Measurements from ENCODE around the gene DACT2. TPM values are rescaled to one million over a fixed set of nuclear protein-coding genes. Genes with fewer than 3 reads are reported as not detected.

Gene DACT2
- polyA plus RNA-seq, 12 donors = 0.26 to 5.4 (median 1.1) TPM; not detected in 2

DNA sequence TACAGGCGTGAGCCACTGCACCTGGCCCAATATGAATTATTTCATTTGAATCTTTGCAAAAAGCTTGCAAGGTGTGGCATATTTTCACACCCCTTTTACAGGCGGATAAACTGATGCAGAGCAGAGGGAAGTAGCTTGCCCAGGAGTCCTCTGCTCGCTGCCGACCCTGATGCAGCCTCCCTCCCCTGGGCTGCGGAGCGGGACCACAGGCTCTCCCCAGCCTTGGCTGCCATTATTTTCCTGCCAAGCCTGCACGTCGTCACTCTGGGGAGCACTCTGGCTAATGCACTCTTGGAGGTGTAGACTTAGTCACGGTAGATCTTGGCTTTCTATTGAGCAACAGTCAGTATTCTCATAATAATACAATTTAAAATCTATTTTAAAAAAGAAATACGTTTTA, 34.8 kb upstream of the DACT2 start:
- DNase-seq = no peak

DNA sequence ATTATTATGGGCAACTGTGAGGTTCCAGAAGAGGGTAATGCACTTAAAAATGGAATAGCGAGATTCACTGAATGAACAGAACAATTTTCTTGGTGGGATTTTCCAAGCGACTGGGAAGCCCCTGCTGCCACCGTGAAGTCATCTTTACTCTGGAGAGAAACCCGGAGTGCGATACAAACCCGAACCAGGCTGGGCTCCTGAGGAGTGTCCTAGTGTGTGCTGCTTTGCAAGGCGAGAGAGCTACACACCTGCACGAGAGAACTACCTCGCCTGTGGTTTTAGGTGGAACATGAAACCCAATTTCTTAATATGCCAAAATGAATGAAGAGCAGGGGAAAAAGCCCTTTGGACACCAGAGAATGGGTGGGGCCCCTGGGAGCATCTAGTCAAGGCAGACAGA, 33.5 kb upstream of the DACT2 start:
- no peak for DNase-seq

DNA sequence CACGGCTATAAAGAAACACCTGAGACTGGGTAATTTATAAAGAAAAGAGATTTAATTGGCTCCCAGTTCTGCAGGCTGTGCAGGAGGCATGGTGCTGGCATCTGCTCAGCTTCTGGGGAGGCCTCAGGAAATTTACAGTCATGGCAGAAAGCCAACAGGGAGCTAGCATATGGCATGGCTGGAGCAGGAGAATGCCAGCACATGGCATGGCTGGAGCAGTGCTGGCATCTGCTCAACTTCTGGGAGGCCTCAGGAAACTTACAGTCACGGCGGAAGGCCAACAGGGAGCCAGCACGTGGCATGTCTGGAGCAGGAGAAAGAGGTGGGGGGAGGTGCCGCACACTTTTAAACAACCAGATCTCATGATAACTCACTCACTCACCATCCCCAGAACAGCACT, 32.5 kb upstream of the DACT2 start:
- DNase-seq = no peak

DNA sequence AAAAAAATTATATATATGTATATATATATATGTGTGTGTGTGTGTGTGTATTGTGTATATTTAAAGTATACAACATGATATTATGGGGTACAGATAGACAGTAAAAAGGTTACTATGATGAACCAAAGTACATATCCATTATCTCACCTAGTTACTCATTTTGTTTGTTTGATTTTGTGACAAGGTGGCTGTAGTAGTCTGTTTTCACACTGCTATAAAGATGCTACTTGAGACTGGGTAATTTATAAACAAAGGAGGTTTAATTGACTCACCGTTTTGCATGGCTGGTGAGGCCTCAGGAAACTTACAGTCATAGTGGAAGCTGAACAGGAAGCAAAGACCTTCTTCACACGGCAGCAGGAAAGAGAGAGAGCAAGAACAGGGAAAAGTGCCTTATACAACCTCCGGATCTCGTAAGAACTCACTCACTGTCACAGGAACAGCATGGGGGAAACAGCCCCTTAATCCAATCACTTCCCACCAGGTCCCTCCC, 30.2 kb upstream of the DACT2 start:
- no peak for DNase-seq

DNA sequence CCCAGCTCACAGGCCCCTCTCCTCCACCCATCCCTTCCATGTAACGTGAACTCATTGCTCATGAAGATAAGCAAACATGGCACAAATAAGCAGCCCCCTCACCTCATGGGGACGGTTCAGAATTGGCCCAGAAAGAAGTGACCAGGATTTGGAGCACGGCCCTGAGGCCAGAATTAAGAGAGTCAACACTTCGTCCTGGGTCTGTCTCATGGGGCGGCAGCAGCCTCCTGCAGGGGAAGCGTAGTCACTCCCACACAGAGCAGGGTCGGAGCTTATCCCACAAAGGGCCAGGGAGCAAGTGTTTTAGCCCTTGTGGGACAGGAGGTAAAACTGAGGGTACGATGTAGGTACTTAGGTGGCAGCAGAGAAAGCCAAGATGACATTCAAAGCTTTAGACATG, 28.6 kb upstream of the DACT2 start:
- DNase-seq = no peak

DNA sequence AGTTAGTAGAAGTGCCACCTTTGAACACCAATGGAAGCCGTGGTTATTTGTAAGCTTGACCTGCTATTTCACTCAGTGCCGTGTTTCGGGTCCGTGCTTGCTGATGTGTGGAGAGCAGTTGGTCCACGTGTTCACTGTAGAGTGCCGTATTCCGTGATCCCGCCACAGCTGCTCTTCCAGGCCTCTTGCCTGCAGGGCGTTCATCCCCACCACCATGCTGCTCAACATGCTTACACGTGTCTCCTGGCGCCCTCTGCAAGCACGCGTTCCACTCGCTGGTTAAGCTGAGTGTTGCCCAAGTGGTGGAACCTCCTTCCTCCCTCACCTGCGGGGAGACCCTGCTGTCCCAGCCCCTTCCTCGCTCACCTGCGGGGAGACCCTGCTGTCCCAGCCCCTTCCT, 28.0 kb upstream of the DACT2 start:
- no peak for DNase-seq

DNA sequence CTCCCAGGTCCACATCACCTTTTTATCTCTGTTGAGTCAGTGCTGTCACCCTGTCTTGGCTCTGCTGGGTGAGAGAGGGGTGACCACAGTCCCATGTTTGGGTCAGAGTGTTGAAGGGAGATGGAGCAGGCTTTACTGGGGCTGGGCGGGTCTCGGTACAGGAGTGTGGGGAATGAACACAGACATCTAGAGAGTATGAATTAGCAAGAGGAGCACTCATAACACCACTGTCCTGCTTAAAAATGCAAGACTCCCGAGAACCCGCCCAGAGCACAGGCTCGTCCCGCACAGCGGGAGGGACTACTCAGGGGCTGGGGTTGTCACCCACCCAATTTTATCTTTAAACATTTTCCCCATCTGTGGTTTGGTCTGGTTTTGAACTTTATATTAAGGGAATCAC, 27.5 kb upstream of the DACT2 start:
- no peak for DNase-seq

DNA sequence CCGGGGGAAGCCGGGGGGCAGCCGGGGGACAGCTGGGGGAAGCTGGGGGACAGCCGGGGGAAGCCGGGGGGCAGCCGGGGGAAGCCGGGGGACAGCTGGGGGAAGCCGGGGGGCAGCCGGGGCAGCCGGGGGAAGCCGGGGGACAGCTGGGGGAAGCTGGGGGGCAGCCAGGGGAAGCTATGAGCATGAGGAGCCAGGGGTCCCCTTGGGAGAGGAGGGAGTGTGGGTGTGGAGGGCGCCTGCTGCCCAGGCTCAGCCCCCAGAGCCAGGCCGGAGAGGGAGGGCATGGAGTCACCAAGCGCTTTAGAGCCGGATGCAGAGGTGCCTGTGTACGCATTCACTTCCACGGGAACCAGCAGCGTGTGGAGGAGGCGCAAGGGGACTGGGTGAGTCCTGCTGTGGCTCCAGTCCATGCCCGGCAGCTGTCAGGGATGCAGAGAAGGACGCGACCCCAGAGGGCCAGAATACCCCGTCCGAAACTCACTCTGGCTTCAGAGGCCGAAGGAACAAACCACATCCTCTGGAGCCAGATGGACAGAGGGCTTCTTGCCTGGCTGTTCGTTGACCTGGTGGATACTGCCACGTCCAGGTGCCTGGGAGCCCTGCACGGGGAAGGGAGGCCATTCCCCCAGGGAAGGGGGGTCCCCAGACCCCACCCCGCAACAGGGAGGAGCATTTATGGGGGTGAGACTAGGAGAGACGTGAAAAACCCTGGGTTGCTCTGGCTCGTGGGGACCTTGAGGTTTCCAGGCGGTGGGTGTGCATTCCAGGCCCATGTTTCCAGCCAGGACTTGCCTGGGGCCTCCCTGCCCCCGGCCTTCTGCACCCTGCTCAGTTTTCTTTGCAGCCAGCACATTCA, 26.5 kb upstream of the DACT2 start:
- no peak for DNase-seq

DNA sequence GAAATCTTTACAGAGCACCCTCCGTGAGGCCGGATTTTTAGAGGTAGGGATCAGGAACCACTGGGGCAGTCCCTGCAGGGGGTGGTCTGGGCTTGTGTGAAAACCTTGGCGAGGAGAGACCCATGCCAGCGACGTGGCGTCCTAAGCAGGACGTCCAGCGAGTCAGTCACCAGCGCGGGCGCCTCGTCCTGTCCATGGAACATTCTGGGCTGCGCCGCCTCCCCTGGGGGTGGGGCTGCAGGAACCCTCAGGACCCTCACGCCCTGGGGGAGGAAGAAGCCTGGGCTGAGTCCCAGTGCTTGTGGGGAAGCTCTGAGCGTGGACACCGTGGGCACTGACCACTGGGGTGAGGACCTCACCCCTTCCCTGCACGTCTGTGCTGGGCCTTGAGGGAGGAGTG, 25.7 kb upstream of the DACT2 start:
- no peak for DNase-seq

DNA sequence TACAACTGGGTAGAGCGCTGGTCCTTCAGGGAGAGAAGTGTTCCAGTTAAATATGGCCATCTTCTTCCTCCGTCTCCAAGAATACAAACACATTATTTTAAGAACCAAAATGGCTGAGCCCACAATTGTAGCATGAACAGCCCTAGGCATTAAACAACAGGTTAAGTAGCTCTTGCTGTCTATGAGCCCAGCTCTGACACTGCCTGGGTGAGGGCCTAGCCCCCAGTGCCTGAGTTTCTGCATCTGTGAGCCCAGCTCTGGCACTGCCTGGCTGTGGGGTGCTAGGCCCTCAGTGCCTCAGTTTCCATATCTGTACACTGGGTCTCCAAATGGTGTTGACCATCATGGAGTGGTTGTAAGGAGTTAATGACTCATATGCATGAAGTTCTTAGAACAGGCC, 24.8 kb upstream of the DACT2 start:
- no peak for DNase-seq

DNA sequence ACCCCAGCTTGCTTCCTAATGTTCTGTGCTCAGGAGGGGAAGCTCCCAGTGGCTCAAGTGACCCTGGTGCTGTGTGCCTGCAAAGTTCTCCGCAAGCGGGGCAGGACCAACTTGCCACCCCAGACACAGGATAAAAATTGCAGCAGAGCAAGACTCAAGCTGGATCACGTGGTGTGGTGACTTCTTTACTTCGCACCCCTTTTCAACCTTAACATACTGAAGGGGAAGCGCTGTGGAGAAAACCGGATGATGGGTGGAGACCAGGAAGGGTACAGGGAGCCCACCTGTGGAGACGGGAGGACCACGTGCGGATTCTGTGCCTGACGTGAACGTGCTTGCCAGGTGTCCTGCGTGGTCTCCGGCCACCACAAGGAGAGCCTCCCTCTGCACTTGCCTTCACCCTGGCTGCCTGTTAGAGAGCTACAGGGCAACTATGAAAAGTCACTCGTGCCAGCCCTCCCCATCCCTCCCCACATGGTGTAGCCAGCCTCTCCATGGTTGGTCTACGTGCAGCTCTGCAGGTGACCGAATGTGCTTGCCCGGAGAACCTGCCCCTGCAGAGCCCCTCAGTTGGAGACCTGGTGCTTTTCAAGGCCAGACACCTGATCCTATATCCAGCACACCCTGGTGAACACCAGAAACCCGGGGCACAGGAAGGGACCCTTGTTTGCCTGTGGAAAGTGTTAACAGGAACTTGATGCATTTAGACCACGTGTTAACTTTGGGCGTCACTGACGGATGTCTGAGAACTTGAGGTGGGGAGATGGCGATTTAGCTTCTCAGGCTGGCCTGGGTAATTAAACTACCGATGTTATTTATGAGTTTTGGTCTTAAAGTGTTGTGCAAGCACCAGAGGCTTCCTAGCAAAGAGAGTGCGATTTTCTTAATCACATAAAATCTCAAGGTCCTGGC, 23.9 kb upstream of the DACT2 start:
- DNase-seq = no peak

DNA sequence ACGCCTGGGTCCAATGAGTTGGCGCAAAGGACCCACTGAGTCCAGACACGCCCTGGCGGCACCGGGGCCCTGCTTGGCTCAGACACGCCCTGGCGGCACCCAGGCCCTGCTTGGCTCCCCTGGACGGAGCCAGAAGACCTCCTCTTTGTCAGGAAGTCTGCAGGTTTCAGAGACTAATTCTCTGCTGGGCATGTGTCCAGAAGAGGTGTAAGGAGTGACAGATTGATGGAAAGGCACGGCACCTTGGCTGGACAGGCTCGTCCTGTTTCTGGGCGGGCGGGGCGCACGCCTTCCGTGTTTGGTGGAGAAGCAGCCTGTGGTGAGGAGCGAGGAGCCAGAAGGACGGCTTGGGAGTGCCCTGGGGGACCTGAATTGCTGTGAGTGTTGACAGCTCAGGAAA, 23.1 kb upstream of the DACT2 start:
- DNase-seq = no peak

DNA sequence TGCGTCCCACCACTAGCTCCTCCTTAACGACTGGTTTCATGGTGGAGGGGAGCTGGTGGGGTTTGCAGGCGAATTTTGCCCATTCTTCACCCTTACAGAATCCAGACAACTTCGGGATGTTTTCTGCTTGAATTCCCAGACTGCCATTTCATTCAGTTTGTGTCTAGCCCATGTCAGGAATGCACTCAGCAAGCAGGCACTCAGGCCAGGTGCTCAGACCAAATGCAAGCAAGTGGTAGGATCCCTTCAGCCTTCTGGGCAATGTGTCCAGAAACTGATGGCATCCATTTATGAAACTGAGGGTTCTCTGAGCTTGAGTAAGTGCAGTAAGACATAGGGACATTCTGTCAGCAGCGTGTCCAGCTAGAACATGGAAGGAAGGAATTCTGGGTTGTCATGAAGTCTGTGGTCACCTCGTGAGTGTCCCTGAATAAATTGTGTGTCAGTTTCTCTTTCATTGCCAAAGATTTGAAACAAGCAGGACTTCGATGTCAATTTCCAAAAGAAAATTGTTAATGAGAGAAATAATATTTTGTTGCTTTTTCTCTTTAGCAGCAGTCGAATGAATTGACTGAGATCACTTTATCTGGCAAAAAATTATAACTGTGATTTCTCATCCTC, 21.8 kb upstream of the DACT2 start:
- DNase-seq = no peak

DNA sequence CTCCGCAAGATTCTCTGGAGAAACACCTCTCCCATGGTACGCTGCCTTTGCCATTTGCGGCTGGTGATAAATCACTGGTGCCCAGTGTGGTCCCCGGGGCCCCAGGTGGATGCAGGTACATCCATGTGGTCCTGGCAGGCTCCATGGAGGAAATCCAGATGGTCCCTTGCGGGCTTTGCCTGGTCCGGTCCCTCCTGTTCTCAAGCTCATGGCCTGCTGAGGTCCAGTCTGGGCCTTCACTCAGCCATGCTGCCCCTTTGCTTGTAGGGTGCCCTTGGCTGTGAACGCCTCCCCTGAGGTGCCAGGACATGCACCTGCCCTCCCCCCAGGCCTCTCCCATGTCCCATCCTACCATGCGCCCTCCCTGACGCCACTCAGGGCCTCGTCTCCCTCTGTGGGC, 21.2 kb upstream of the DACT2 start:
- no peak for DNase-seq

DNA sequence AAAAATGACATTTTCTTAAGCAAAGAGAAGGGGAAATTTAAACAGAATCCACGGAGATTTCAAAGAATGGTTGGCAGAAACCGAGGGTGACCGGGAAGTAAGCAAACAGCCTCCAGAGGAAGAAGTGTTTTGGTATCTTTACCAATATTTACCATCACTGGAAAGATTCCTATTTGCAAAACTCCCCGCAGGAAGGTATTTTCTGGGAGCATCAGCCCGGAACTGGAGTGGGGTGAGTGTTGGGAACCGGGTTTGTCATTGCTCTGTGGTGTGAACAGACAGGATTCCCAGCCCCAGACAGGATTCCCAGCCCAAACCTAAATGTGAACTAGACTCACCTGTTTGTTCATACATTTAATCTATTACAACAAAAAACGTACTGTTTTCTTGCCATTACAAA, 19.2 kb upstream of the DACT2 start:
- no peak for DNase-seq

DNA sequence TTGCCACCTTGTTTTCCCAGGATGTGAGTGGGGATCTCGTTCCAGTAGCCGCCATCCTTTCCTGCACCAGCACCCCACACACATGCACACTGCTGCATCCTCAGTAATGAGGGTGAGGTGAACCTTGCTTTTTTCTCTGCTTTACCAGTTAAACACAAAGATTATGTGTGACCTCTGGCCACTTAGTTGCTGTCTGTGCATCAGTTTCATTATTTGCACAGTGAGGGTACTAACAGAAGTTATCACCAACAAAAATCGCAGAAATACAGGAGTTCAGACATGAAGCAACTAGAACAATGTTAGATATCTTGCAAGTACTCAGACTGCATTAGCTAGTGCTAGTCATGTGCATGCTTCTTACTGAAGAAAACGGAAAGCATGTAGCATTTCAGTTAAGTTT, 17.4 kb upstream of the DACT2 start:
- DNase-seq = no peak

DNA sequence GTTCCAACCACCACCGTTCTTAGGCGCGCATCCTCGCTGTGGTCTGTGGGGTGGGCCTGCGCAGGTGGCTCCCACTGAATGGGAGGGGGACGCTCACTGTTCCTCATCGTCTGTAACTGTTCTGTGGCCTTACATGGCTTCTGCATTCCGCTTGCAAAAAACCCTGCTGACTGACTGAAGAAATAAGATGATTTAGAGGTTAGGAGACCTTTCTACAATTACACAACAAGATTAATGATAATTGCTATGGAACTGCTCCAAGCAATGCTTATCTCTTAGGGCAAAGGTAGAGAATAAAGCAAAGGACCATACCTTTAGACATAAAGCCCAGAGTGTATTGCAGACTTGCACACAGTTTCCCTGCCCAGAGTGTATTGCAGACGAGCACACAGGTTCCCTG, 14.4 kb upstream of the DACT2 start:
- no peak for DNase-seq

DNA sequence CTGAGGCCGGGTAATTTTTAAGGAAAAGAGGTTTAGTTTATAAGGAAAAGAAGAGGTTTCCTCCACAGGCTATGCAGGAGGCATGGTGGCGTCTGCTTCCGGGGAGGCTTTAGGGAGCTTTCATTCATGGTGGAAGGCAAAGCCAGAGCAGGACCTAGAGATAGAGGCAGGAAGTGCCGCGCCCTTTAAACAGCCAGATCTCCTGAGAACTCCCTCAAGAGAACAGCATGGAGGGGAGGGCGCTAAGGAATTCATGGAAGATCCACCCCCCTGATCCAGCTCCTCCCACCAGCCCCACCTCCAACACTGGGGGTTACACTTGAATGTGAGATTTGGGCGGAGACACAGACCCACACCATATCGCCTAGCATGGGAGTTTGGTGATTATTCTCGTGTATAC, 13.9 kb upstream of the DACT2 start:
- DNase-seq = no peak

DNA sequence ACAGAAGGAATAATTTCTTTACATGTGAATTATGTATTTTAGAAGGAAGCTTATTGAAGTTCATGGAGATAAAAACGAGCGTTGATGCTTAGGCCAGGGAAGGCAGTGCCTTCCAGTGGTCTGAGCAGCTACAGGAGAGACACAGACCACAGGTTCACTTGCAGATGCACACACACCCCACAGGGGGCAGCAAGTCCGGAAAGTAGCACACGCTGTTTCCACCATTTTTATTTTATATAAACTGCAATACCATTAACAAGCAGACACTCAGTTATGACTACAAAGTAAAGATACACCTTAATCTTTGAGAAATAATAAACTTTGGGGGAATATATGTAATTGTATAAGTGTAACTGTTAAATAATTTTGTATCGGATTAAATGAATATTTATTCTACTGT, 13.5 kb upstream of the DACT2 start:
- DNase-seq = no peak

DNA sequence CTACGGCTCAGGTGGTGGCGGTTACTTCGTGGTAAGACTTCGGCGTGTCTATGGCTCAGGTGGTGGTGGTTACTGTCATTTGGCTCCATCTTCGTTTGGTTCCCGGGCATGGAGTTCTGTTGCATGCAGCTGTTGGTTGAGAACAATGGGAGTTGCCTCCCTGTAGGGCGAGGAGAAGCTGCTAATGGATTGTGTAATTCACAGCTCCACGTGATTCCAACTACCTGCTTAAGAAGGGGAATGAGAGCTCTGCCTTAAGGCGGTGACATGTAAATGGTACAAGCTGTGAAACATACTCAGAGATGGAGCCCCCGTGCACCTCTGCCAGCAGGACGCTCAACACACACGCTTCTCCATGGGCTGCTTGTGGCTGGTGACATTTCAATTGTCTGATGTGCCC, 12.4 kb upstream of the DACT2 start:
- no peak for DNase-seq

DNA sequence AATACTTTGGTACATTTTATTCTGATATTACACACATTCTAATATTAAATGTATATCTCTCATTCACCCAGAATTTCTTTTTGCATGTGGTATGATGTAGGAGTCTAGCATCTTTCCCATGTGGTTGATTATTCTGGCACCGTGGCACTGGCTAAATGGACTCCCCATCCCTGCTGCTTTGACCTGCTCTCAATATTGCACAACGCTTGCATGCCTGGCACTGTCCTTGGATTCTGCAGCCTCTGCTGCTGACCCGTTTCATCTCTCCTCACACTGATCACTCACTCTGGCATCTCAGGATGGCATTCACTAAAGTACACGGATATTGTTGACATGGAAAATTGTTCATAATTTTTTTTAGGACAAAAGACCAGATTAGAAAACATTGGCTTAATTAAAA, 11.5 kb upstream of the DACT2 start:
- DNase-seq = no peak

DNA sequence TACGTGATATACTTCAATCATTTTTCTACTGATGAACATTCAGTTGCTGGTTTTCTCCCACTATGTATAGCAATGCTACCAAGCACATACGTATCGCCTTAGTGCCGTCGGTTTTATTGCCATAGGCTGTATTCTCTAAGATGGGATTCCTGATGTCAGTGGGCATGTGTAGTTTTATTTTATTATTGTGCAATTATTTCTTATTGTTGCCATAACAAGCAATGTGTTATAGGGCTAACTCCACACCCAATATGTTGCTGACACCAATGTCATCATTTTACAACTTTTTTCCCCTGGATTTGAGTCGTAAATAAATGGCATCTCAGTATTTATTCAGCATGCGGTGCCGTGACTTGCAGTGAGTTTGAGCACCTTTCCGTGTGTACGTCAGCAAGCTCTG, 10.8 kb upstream of the DACT2 start:
- DNase-seq = no peak

DNA sequence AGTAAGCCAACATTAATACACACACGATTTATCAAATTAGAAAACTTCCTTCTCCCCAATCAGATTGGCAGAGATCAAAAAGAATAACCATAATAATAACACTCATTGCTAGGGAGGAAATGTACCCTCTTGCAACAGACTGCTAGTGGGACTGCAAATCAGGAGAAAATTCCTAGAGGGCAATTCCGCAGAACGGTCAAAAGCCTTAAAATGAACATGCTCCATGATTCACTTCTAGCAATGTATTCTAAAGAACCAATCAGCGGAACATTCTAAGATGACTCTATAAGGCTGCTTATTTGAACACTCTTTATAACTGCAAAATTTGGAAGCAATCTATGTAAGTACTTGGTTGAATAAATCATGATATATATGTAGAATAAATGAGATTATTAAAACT, 8.5 kb upstream of the DACT2 start:
- no peak for DNase-seq

Data from muscle of arm (tissue), 12 donors.